ENCODE measurements around the gene CDC20.

Gene CDC20

DNA sequence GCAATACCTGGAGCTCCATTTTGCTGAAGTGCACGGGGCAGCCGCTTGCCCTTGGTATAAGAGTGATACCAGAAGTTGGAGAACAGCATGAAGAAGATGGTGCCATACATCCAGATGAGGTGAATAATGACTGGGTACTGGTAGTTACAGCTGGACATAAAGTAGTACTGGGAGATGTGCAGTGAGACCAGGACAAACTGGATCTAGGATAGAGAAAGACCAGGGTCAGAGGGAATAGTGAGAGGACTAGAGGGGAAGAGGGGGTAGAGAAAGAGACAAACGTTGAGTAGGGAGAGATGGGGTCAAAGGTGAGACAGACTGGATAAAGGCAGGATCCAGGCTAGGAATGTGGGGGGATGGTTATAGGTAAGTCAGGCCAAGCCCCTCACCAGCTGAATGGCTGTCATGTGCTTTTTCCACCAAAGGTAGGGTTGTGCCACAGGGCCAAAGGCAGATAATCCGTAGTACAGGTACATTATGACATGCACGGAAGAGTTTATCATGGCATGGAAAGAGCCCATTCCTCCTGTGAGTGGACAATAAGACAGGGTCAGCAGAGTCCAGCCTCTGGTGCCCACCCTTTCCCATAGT lies 5.2 kb downstream of the CDC20 start:
- H3K4me1 ChIP-seq (ENCODE audit: insufficient read depth, poor library complexity, severe bottlenecking): peaks cover 31% of the 10 kb centered on the region
- H3K9me3 ChIP-seq (ENCODE audit: severe bottlenecking): no peaks in the 10 kb centered on the region
- ATAC-seq (ENCODE audit: low read depth): no peak
- TF ChIP-seq, protein P1, sequence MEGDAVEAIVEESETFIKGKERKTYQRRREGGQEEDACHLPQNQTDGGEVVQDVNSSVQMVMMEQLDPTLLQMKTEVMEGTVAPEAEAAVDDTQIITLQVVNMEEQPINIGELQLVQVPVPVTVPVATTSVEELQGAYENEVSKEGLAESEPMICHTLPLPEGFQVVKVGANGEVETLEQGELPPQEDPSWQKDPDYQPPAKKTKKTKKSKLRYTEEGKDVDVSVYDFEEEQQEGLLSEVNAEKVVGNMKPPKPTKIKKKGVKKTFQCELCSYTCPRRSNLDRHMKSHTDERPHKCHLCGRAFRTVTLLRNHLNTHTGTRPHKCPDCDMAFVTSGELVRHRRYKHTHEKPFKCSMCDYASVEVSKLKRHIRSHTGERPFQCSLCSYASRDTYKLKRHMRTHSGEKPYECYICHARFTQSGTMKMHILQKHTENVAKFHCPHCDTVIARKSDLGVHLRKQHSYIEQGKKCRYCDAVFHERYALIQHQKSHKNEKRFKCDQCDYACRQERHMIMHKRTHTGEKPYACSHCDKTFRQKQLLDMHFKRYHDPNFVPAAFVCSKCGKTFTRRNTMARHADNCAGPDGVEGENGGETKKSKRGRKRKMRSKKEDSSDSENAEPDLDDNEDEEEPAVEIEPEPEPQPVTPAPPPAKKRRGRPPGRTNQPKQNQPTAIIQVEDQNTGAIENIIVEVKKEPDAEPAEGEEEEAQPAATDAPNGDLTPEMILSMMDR (IDR thresholded peaks at IDR 0.05; ENCODE audit: poor library complexity, severe bottlenecking): no peak
- H3K27ac ChIP-seq (ENCODE audit: poor library complexity, severe bottlenecking): peak overlapping the region; percentile 95
- H3K4me3 ChIP-seq (ENCODE audit: severe bottlenecking): no peak overlapping the region
- no peaks in the 10 kb centered on the region for H3K27me3 ChIP-seq (ENCODE audit: insufficient read depth, poor library complexity, severe bottlenecking)
- H3K36me3 ChIP-seq (ENCODE audit: low read depth): peaks cover 61% of the 10 kb centered on the region
- no peak for DNase-seq (ENCODE audit: low spot score)

DNA sequence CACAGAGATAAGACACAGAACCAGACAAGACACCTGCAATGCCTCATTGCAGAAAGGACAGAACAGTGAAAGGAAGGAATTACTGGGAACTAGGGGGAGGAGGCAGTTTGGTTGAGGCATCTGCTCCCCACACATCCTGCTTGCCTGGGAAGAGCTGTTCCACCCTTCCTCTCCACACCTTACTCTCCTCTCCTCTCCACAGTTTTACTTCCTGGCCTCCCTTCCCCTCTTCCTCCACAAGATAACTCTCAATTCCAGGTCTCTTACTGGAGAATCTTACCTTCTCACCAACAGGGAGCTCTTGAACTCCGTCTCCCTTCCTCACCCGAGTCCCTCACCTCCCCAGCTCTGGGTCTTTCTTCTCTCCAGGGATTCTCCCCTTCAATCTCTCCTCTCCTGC lies 6.9 kb downstream of the CDC20 start:
- Histone ChIP-seq H3K27ac (ENCODE audit: poor library complexity, severe bottlenecking) (peak overlapping the region; percentile 95), H3K36me3 (ENCODE audit: low read depth) (peaks cover 48% of the 10 kb centered on the region), H3K4me1 (ENCODE audit: insufficient read depth, poor library complexity, severe bottlenecking) (peaks cover 25% of the 10 kb centered on the region)

DNA sequence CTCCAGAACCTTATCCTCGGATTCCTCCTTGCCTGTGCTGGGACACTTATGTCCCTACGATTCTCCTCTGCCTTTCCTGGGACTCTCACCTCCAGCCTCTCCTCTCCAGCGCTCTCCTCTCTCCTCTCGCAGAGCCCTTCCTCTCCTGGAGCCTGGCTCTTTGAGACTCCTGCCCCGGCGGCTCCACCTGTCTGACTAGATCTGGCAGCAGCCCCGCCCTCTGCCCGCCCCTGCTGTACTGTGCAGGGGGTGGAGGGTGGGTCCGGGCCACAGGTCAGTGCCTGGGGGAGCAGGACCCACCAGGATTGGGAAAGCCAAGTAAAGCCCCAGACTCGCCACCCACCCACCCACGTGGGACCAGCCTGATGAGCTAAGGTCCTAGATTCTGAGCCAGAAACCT lies 7.4 kb downstream of the CDC20 start:
- no peaks in the 10 kb centered on the region for H3K27me3 ChIP-seq (ENCODE audit: insufficient read depth, poor library complexity, severe bottlenecking)
- H3K4me1 ChIP-seq (ENCODE audit: insufficient read depth, poor library complexity, severe bottlenecking): peaks cover 23% of the 10 kb centered on the region
- H3K9me3 ChIP-seq (ENCODE audit: severe bottlenecking): no peaks in the 10 kb centered on the region
- ATAC-seq (ENCODE audit: low read depth) (peak; percentile 53), DNase-seq (ENCODE audit: low spot score) (peak; percentile 89)
- peaks cover 43% of the 10 kb centered on the region for H3K36me3 ChIP-seq (ENCODE audit: low read depth)
- H3K4me3 ChIP-seq (ENCODE audit: severe bottlenecking): peak overlapping the region; percentile 79
- TF ChIP-seq, protein P1 (IDR thresholded peaks at IDR 0.05; ENCODE audit: poor library complexity, severe bottlenecking): no peak
- peak overlapping the region; percentile 95 for H3K27ac ChIP-seq (ENCODE audit: poor library complexity, severe bottlenecking)

More for the DNA sequence above, 6.9 kb downstream of the CDC20 start:
- Histone ChIP-seq H3K27me3 (ENCODE audit: insufficient read depth, poor library complexity, severe bottlenecking) (no peaks in the 10 kb centered on the region), H3K4me3 (ENCODE audit: severe bottlenecking) (peak overlapping the region; percentile 79), H3K9me3 (ENCODE audit: severe bottlenecking) (no peaks in the 10 kb centered on the region)
- TF ChIP-seq, protein P1 (IDR thresholded peaks at IDR 0.05; ENCODE audit: poor library complexity, severe bottlenecking): no peak
- ATAC-seq (ENCODE audit: low read depth): no peak
- no peak for DNase-seq (ENCODE audit: low spot score)

DNA sequence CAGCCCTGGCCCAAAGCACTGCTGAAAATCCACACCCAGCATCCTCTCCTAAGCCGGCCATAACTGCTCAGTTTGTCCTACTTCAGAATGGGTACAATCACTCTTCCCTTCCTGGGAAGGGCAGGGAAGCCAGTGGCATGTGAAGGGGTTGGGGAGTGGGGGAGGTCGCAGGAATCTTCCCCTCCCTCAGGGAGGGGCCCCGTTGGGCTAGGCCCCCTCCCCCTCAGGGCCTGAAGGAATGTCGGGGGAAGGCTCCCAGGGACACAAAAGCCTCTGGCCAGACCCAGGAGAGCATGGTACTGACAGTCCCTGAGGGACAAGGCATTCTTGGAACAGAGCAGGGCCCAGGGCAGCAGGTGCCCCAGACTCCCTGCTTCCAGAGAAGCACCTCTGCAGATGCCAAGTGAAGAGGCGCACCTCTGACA lies 7.8 kb downstream of the CDC20 start:
- TF ChIP-seq, protein P1 (IDR thresholded peaks at IDR 0.05; ENCODE audit: poor library complexity, severe bottlenecking): no peak
- peaks cover 23% of the 10 kb centered on the region for H3K4me1 ChIP-seq (ENCODE audit: insufficient read depth, poor library complexity, severe bottlenecking)
- DNase-seq (ENCODE audit: low spot score) (no peak), ATAC-seq (ENCODE audit: low read depth) (peak; percentile 3)
- H3K27me3 ChIP-seq (ENCODE audit: insufficient read depth, poor library complexity, severe bottlenecking): no peaks in the 10 kb centered on the region
- H3K27ac ChIP-seq (ENCODE audit: poor library complexity, severe bottlenecking): peak overlapping the region; percentile 95
- no peaks in the 10 kb centered on the region for H3K9me3 ChIP-seq (ENCODE audit: severe bottlenecking)
- H3K4me3 ChIP-seq (ENCODE audit: severe bottlenecking): peak overlapping the region; percentile 79
- peaks cover 38% of the 10 kb centered on the region for H3K36me3 ChIP-seq (ENCODE audit: low read depth)

Measured in RWPE2 (cell line).